NCI-H1694 (cell line): ENCODE results near the gene SLU7.
A peak's percentile ranks its signal among the peaks of the same experiment; 100 is the strongest.

Experiments used
- DNase-seq: peaks from one replicate; lab custom pipeline; 2025; lab: John Stamatoyannopoulos, UW

The SLU7 gene

GRCh38 chr5:160419458-160420330 lies 813 bp upstream of the SLU7 start:
- no peak for DNase-seq

GRCh38 chr5:160399402-160400353 lies 19.2 kb downstream of the SLU7 start, which contains the start of gene FAM200C:
Gene FAM200C, minus strand, starts transcription at chr5:160400054. Its CDS starts 4,564 bp downstream, at chr5:160395490.
- DNase-seq, result peak; percentile 77

- no peak for DNase-seq
Measured at GRCh38 chr5:160398806-160399205, 20.1 kb downstream of the SLU7 start.

GRCh38 chr5:160397492-160397891 lies 21.4 kb downstream of the SLU7 start:
- no peak for DNase-seq

DNA sequence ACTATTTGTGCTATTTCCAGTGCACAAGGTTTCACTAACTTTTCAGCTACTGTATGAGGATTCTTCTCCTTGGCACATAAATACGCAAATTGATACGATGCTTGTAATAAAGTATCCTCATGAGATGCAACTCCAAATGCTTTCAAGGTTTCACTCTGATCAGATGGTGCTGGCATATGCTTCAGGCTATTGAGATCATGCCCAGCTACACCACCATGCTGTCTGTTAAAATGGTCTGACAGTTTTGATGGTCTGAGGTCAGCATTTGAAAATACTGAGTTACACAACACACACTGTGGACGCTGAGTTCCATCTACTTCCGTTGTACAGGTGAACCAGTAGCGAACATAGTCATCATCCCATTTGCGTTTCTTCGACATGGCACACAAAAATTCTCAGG lies 23.8 kb downstream of the SLU7 start:
- no peak for DNase-seq

DNA sequence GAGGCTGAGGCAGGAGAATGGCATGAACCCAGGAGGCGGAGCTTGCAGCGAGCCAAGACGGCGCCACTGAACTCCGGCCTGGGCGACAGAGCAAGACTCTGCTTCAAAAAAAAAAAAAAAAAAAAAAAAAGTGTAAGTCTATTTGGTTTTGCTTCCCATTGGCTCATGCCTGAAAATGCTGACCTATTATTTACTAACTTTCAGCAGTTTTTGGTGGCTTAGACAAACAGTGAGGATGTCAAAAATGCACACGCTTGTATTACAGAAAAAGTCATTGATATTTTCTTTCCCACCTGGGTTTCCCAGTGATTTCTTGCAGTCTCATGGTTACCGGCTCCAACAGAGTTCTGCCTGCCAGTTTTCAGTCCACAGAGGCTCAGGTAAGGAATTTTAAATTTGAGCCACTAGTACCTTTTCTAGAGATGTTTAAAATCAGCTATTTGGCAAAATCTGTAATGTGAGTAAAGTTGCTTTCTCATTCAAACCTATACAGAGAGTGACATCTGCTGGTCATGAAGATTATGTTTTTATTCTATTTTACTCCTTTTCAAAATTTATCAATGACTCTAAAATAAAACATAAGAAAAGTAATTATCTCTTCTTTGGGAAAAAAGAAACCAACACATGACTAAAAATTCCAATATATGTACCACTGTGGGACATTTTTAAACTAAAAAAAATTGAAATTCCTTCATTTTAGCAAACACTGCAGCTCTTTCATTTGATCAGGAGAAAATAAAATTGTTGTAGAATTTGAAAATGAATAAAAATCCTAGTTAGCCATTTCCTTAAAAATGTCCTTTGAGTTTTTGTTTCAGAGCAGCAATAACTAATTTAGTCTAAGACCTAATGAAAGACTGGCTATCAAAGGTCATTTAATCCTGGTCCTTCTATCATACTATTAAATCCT lies 27.8 kb downstream of the SLU7 start:
- no peak for DNase-seq

- no peak for DNase-seq
Measured at GRCh38 chr5:160387445-160387844, 31.4 kb downstream of the SLU7 start.

DNA sequence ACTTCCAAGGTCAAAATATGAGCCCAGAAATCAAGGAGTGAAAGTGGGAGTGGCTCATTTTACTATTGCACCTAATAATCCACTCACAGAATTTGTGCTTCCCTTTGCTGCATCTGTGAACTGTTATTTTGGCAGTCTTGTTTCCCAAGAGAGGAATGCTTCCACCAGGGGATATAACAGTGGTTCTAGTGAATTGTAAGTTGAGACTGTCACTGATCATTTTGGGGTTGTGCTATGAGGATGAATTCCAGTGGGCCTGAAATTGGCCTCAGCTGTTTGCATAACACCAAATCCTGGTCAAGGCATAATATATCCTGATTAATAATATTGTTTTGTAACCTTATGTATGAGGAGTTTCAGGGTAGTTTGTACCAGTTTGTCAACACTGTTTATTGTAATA lies 33.4 kb downstream of the SLU7 start:
- DNase-seq, result no peak

DNA sequence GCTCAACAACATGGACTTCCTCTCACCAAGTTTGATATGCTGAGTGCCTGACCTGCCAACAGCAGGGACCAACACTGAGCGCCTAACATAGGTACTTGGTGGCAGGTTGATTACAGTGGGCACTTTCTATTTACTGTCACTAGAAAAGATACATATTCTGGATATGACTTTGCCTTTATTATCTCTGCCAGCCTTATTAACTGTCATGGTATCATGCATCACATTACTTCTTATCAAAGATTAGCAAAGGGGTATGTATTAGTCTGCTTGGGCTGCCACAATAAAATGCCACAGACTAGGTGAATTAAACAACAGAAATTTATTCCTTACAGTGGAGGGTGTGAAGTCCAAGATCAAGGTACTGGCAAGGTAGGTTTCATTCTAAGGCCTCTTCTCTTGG lies 34.2 kb downstream of the SLU7 start:
- DNase-seq, result no peak

DNA sequence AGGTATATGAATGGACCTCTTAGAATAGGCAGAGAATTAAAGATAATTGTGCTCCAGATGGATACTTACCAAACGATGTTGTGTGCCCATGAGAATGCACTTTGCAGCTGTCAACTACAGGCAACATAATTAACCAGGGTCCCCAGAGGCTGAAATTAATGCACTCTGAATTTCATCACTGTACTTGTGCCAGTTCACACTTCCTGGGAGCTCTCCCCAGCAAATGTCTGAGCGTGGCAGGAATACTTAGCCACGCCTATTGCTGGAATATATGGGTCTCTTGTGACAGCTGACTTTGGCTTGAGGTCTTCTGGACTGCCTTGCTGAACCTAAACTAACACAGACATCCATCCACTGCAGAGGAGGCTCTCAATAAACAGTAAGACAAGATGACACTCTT lies 36.5 kb downstream of the SLU7 start:
- DNase-seq, result peak; percentile 34

DNA sequence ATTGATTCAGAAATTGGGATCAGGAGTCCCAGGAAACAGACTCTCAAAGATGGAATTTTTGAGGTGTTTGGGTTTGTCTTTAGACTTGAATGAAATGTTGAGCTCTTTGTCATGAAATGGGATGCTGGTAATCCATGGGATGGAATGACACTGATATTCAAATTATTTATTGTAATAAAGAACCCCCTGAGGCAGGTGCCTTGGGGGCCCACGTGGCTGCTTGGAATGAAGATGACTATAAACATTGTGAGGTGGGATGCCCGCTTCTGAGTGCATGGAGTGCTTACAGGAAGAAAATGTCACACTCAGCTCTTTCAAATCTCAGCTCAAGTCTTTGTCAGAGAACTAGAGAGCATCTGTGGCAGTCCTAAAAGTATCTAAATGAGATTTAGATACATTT lies 38.8 kb downstream of the SLU7 start:
- DNase-seq, result no peak

- DNase-seq, result no peak
Measured at GRCh38 chr5:160379511-160379910, 39.4 kb downstream of the SLU7 start.

- no peak for DNase-seq
Measured at GRCh38 chr5:160378330-160378729, 40.6 kb downstream of the SLU7 start.

- DNase-seq, result no peak
Measured at GRCh38 chr5:160377651-160378050, 41.2 kb downstream of the SLU7 start.

DNA sequence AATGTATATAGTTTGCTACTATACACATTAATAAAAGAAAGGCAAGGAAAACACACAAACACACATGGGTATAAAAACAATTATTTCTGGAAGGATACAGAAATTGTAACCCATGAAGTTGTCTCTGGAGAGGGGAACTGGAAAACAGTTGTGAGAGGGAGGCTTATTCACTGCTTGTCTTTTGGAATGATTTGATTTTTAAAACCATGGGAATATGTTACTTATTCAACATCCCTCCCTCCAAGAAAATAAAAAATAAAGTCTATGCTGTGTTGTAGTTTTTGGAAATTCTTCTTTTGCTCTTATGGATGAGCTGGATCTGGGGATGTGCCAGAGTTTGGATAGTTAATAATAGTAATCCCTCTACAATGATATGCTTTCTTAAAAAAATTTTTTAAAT lies 42.5 kb downstream of the SLU7 start:
- DNase-seq, result no peak

DNA sequence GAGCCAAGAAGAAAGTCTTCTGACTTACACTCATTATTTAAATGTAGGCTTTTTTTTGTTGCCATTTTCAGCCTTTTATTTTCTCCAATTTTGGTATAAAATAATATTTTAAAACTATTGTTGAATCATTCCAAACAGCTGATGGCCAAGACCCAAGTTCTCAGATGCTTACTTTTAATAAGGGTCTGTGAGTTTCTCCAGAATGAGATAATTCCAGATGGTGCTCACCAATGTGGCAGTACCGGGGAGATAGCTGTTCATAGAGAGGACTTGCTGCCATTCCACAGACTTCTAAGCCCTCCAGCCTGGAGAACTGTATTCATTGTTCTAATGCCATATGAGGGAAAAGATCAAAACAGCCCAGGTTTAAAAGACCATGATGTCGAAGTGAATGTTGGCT lies 43.2 kb downstream of the SLU7 start:
- DNase-seq, result no peak

DNA sequence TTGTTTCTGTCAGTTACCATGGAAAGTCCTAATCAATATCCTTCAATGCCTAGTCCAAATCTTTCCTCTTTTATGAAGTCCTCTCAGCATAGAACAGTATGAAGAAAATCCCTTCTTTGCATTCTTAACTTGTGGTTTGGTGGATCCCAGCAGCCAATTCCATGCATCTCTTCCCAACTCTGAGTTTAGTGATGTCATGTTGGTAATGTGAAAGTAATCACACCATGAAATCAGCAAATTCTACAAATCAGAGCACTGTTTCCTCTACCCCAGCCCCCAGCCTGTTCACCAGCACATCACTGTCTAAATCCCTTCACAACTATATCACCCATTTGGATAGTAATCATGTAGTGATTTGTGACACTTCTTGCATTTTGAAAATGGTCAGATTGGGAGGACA lies 43.7 kb downstream of the SLU7 start:
- DNase-seq, result no peak

DNA sequence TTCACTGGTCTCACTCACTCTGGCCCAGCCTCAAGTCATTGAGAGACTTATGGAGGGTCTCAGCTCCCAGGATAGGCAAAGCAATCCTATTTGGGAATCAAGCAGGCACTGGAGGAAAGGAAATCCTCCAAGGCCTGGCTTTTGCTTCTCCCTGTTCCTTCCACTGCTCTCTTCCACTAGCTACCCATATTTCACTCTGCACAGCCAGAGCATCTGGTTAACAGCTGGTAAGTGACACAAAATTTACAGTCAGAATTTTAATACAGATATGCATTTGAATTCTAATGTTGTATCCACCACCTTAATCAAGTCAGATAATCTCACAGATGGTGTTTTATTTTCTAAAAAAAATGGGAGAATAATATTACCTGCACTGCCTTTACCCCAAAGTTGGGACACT lies 47.6 kb downstream of the SLU7 start:
- DNase-seq, result no peak

DNA sequence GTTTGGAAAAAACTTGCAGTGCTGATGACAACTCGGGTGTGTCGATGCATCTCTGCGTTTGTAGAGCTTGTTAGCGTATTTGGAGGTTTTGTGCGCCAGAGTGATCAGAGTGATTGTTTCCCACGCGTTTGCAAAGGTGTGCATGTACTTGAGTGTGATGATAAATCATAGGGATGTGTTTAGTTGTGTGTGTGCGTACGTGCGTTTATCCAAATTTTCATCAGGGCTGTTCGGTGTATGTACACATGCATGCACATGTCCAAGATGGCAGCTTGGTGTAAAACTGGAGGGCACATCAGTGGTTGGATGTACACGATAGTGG lies 48.2 kb downstream of the SLU7 start:
- no peak for DNase-seq

DNA sequence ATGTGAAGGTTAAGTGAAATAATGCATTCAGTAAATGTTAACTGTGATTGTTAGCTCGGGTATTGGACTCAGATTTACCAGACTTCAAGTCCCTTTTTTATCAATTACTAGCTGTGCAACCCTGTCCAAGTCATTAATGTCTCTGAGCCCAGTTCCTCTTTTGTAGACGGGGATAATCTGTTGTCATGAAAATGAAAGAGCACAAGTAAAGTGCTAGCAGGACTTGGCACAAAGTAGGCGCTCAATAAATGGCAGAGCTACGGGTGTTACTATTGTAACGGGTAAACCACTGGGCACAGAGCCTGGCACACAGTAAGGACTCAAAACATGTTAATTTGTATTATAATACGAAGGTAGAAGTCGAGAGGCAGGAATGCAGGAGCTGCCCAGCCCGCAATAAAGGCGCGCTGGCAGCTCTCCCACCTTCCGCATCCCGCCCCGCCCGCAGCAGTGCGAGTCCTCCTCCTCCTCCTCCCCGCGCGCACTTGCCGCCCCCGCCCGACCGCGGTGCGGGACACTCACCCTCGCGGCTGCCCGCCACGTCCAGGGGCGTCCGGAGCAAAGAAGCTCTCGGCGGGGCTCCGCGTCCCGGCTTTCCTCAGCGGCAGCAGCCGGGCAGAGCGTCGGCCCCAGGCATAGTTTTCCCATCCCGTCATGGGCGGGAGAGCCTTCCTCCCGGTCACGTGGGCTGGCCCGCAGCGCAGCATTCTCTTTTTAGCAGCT lies 48.7 kb downstream of the SLU7 start, which contains the start of gene C1QTNF2:
TSS of gene C1QTNF2 (minus strand) at position 637 of the 723 bp plus-strand sequence. CDS start 15,615 bp downstream, outside the sequence.
- no peak for DNase-seq

- DNase-seq, result no peak
Measured at GRCh38 chr5:160367885-160368284, 51.0 kb downstream of the SLU7 start.
